ENCODE measurements around the gene FRAT2.

GRCh38 chr10:97302088-97302791, 32.3 kb downstream of the FRAT2 start:
- TF ChIP-seq, protein P1, sequence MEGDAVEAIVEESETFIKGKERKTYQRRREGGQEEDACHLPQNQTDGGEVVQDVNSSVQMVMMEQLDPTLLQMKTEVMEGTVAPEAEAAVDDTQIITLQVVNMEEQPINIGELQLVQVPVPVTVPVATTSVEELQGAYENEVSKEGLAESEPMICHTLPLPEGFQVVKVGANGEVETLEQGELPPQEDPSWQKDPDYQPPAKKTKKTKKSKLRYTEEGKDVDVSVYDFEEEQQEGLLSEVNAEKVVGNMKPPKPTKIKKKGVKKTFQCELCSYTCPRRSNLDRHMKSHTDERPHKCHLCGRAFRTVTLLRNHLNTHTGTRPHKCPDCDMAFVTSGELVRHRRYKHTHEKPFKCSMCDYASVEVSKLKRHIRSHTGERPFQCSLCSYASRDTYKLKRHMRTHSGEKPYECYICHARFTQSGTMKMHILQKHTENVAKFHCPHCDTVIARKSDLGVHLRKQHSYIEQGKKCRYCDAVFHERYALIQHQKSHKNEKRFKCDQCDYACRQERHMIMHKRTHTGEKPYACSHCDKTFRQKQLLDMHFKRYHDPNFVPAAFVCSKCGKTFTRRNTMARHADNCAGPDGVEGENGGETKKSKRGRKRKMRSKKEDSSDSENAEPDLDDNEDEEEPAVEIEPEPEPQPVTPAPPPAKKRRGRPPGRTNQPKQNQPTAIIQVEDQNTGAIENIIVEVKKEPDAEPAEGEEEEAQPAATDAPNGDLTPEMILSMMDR (IDR thresholded peaks at IDR 0.05 in 2 of 3, conservative IDR thresholded peaks at IDR 0.05 in 1 of 3; ENCODE audit: control insufficient read depth in 2 of 3, extremely low read depth in 1 of 3, insufficient read depth in 1 of 3, low read depth in 3 of 3, low read length in 3 of 3) = no peak
- no peak for TF ChIP-seq MYC (IDR thresholded peaks at IDR 0.05; ENCODE audit: insufficient read depth, insufficient read length, insufficient replicate concordance, low read length, severe bottlenecking)
- no peak for TF ChIP-seq HDGF (IDR thresholded peaks at IDR 0.05)
